B cell (primary cell): ENCODE measurements around the gene PBOV1. TPM values are rescaled to one million over a fixed set of nuclear protein-coding genes. Genes with fewer than 3 reads are reported as not detected.

Experiments
- ATAC-seq: fragments of 200-7000 bp; cut with Tn5 transposase; one replicate; pipeline ENCODE4 v1.10.0; 2021; ENCODE audit warnings: low read depth, mild to moderate bottlenecking, moderate number of reproducible peaks, moderate library complexity
- CTCF ChIA-PET: fragments of 350-600 bp; sonication (Branson Sonifier 250); formaldehyde crosslinking; loops from one replicate; lab custom pipeline; 2021; ENCODE audit warnings: antibody characterized with exemption, inconsistent platforms; lab: Charles Lee
- POLR2A ChIA-PET: fragments of 350-600 bp; sonication (Branson Sonifier 250); formaldehyde crosslinking; loops from one replicate; lab custom pipeline; 2021; ENCODE audit warnings: antibody characterized with exemption; lab: Charles Lee
- DNase-seq: peaks from one replicate; pipeline ENCODE4 v3.0.0; 2013
- H2AFZ ChIP-seq: 2 replicates; pipeline ENCODE4 v1.6.1; 2012; ENCODE audit warnings: mild to moderate bottlenecking, low read depth, low read length; ENCODE audit not compliant: insufficient read depth, poor library complexity, severe bottlenecking
- H3K27ac ChIP-seq, 2 donors: 1 replicate in 1 of 2; 2 replicates in 1 of 2; pipeline ENCODE4 v1.5.1; 2012 to 2013; ENCODE audit warnings: low read length in 2 of 2, mild to moderate bottlenecking in 2 of 2, moderate library complexity in 1 of 2
- H3K27me3 ChIP-seq, 4 experiments: fragments of 200-600 bp in 1 of 4; sonication (generic) in 1 of 4; replicated peaks in 1 of 4; 1 replicate in 2 of 4; 2 replicates in 2 of 4; pipeline versions ENCODE4 v1.6.1 to v1.7.0; 2013 to 2016; ENCODE audit warnings: low read length in 3 of 4, mild to moderate bottlenecking in 2 of 4, mixed read lengths in 1 of 4, moderate library complexity in 1 of 4; ENCODE audit not compliant: insufficient read depth in 4 of 4, control insufficient read depth in 3 of 4; ENCODE audit errors: control extremely low read depth in 1 of 4
- H3K36me3 ChIP-seq, 2 experiments: replicated peaks in 1 of 2; 1 replicate in 1 of 2; 2 replicates in 1 of 2; pipeline versions ENCODE4 v1.6.1 to v1.7.1; 2013; ENCODE audit warnings: low read length in 1 of 2; ENCODE audit not compliant: insufficient read depth in 2 of 2, control insufficient read depth in 1 of 2; ENCODE audit errors: control extremely low read depth in 1 of 2, extremely low read depth in 1 of 2
- H3K4me1 ChIP-seq, 2 donors: fragments of 200-600 bp in 1 of 2; sonication (generic) in 1 of 2; 1 replicate in 1 of 2; 2 replicates in 1 of 2; pipeline versions ENCODE4 v1.5.1 to v1.6.1; 2013 to 2017; ENCODE audit warnings: low read length in 2 of 2; ENCODE audit not compliant: control insufficient read depth in 2 of 2, insufficient read depth in 2 of 2
- H3K4me2 ChIP-seq: replicated peaks from 2 replicates; pipeline ENCODE3; 2012; ENCODE audit warnings: mild to moderate bottlenecking, low read depth, low read length; ENCODE audit not compliant: poor library complexity, severe bottlenecking
- H3K4me3 ChIP-seq, 5 experiments: fragments of 200-600 bp in 1 of 5; sonication (generic) in 1 of 5; 1 replicate in 3 of 5; 2 replicates in 2 of 5; pipeline versions ENCODE4 v1.5.1 to v1.7.0; 2011 to 2016; ENCODE audit warnings: low read length in 4 of 5, mild to moderate bottlenecking in 4 of 5, low read depth in 2 of 5, control low read depth in 1 of 5, moderate library complexity in 1 of 5; ENCODE audit not compliant: insufficient read depth in 1 of 5; ENCODE audit errors: control extremely low read depth in 1 of 5, extremely low read depth in 1 of 5
- H3K79me2 ChIP-seq: fragments of 200-600 bp; sonication (generic); one replicate; pipeline ENCODE4 v1.6.0; 2016; ENCODE audit warnings: low read length; ENCODE audit not compliant: control insufficient read depth, insufficient read depth
- H3K9ac ChIP-seq: fragments of 200-600 bp; sonication (generic); 2 replicates; pipeline ENCODE4 v1.6.1; 2017; ENCODE audit warnings: mild to moderate bottlenecking, low read length, moderate library complexity
- H3K9me3 ChIP-seq, 3 donors: one replicate each; pipeline versions ENCODE4 v1.6.1 to v1.7.1; 2013; ENCODE audit warnings: low read length in 2 of 3; ENCODE audit not compliant: control insufficient read depth in 2 of 3, insufficient read depth in 1 of 3; ENCODE audit errors: control extremely low read depth in 1 of 3
- H4K20me1 ChIP-seq: 2 replicates; pipeline ENCODE4 v1.6.0; 2012; ENCODE audit warnings: mild to moderate bottlenecking, low read length; ENCODE audit not compliant: insufficient read depth, control insufficient read depth, poor library complexity, severe bottlenecking
- H3K27ac Mint-ChIP-seq: one replicate; pipeline ENCODE4 v1.8.0; 2021; ENCODE audit warnings: mixed read lengths
- H3K27me3 Mint-ChIP-seq: one replicate; pipeline ENCODE4 v1.8.0; 2021; ENCODE audit warnings: mixed read lengths
- H3K4me1 Mint-ChIP-seq: one replicate; pipeline ENCODE4 v1.8.0; 2021; ENCODE audit warnings: mixed read lengths
- H3K4me3 Mint-ChIP-seq: one replicate; pipeline ENCODE4 v1.8.0; 2021; ENCODE audit warnings: mixed read lengths
- H3K9me3 Mint-ChIP-seq: one replicate; pipeline ENCODE4 v1.8.0; 2022; ENCODE audit warnings: mixed read lengths; ENCODE audit not compliant: insufficient read depth
- EZH2 ChIP-seq: IDR thresholded peaks from 2 replicates; pipeline ENCODE4 v1.6.1; 2012; ENCODE audit warnings: borderline replicate concordance, low read depth, mild to moderate bottlenecking, moderate library complexity, low read length; ENCODE audit not compliant: insufficient read depth, poor library complexity, severe bottlenecking
- WGBS: methylation state at CpG from one replicate; pipeline ENCODE4 v1.1.5; 2013; ENCODE audit warnings: missing lambda C conversion rate; ENCODE audit not compliant: insufficient coverage; 5-methylcytosine and 5-hydroxymethylcytosine counted together
- intact Hi-C: fragments of 100-400 bp; cut with micrococcal nuclease; formaldehyde crosslinking; loops from one replicate; pipeline ENCODE4 v1.10.0; 2022
- polyA plus RNA-seq: library from polyadenylated mRNA; depleted of rRNA; stranded (reverse); fragments of >200 nt; gene quantifications from 2 replicates; pipeline ENCODE4 v1.2.3, GENCODE V29; 2012
- total RNA-seq, 2 donors: library from RNA; stranded (reverse); fragments of 120-200 nt in 1 of 2; gene quantifications; 1 replicate in 1 of 2; 2 replicates in 1 of 2; pipeline versions ENCODE4 v1.2.3 to v1.2.4, GENCODE V29; 2013 to 2022
- TF ChIP-seq, protein P1 (sequence below): fragments of 200-600 bp; IDR thresholded peaks from one replicate; pipeline ENCODE4 v1.8.0; 2022; ENCODE audit warnings: antibody characterized with exemption, mild to moderate bottlenecking

PBOV1 gene
- total and polyA plus RNA-seq, 2 donors (not counting 1 experiment from before 2014, with no cell fraction given), result not detected

GRCh38 chr6:138211601-138212000, 6.7 kb downstream of the PBOV1 start:
- Mint-ChIP-seq H3K4me3 (no peak overlapping the region), H3K4me1 (no peaks in the 10 kb centered on the region), H3K9me3 (no peaks in the 10 kb centered on the region), H3K27me3 (peaks cover 24% of the 10 kb centered on the region), H3K27ac (no peak overlapping the region)
- no peaks in the 10 kb centered on the region for H4K20me1 ChIP-seq
- no peak for DNase-seq
- H3K9me3 ChIP-seq, result peaks cover 0 to 3% (median 0%) of the 10 kb centered on the region in 3 donors
- H3K79me2 ChIP-seq, result no peaks in the 10 kb centered on the region
- CTCF ChIA-PET, result no interaction called here
- H3K36me3 ChIP-seq, result no peaks in the 10 kb centered on the region
- H3K4me3 ChIP-seq, result no peak overlapping the region
- 79% methylated on average over 4 of the region's 5 CpGs for WGBS
- H3K4me2 ChIP-seq, result no peak overlapping the region
- H3K27ac ChIP-seq, result no peak overlapping the region
- ATAC-seq, result no peak
- intact Hi-C loops, result no loop called here
- TF ChIP-seq, protein P1, sequence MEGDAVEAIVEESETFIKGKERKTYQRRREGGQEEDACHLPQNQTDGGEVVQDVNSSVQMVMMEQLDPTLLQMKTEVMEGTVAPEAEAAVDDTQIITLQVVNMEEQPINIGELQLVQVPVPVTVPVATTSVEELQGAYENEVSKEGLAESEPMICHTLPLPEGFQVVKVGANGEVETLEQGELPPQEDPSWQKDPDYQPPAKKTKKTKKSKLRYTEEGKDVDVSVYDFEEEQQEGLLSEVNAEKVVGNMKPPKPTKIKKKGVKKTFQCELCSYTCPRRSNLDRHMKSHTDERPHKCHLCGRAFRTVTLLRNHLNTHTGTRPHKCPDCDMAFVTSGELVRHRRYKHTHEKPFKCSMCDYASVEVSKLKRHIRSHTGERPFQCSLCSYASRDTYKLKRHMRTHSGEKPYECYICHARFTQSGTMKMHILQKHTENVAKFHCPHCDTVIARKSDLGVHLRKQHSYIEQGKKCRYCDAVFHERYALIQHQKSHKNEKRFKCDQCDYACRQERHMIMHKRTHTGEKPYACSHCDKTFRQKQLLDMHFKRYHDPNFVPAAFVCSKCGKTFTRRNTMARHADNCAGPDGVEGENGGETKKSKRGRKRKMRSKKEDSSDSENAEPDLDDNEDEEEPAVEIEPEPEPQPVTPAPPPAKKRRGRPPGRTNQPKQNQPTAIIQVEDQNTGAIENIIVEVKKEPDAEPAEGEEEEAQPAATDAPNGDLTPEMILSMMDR, result no peak
- no peak for TF ChIP-seq EZH2
- no peaks in the 10 kb centered on the region for H3K4me1 ChIP-seq
- POLR2A ChIA-PET, result no interaction called here
- H3K9ac ChIP-seq, result no peak overlapping the region
- peaks cover 0 to 3% (median 1%) of the 10 kb centered on the region in 4 experiments for H3K27me3 ChIP-seq
- H2AFZ ChIP-seq, result no peak overlapping the region

GRCh38 chr6:138211048-138211581, 7.2 kb downstream of the PBOV1 start:
- Histone ChIP-seq H3K9me3 (peaks cover 0 to 3% (median 0%) of the 10 kb centered on the region in 3 donors), H3K4me2 (no peak overlapping the region), H3K4me3 (no peak overlapping the region), H3K9ac (no peak overlapping the region), H2AFZ (no peak overlapping the region), H3K27ac (no peak overlapping the region), H4K20me1 (no peaks in the 10 kb centered on the region), H3K4me1 (no peaks in the 10 kb centered on the region), H3K36me3 (no peaks in the 10 kb centered on the region), H3K79me2 (no peaks in the 10 kb centered on the region), H3K27me3 (peaks cover 0 to 3% (median 1%) of the 10 kb centered on the region in 4 experiments)
- DNase-seq, result no peak
- intact Hi-C loops, result no loop called here
- Mint-ChIP-seq H3K27me3 (peaks cover 22% of the 10 kb centered on the region), H3K4me3 (no peak overlapping the region), H3K27ac (no peak overlapping the region), H3K9me3 (no peaks in the 10 kb centered on the region), H3K4me1 (no peaks in the 10 kb centered on the region)
- no CpG with 5 or more reads among the region's 2 CpGs for WGBS
- CTCF ChIA-PET, result no interaction called here
- no peak for ATAC-seq
- POLR2A ChIA-PET, result no interaction called here
- TF ChIP-seq EZH2, result no peak
- TF ChIP-seq, protein P1, result no peak
